NCI-H128 (cell line): Measurements from ENCODE around the gene EID3.

Experiments
- DNase-seq: peaks from one replicate; lab custom pipeline; 2025; ENCODE audit not compliant: unreplicated experiment; lab: John Stamatoyannopoulos, UW

EID3 gene

DNA sequence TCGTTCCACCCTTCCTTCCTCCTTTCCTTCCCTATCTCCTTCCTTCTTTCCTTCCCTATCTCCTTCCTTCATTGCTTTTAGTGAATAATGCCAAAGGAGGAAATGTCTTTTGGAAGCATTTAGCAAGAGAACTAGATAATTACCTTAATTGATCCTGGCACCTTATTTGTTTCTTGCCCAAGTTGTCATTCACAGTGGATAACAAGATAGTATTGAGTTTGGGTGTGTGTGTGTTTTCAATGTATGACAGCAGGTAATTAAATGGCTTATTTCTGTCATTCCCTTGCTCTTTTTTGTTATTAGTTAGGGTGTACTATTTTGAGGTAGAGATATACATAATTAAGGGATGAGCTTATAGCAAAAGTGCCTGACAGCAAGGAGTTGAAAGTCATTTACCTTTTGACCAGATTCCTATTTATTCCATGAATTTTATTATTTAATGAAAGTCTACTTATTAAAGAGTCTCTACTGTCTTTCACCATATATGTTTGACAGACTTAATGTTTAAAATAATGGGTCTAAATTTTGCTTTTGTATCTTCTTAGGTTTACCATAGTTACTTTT is 30.2 kb downstream of the EID3 start:
- no peak for DNase-seq

DNA sequence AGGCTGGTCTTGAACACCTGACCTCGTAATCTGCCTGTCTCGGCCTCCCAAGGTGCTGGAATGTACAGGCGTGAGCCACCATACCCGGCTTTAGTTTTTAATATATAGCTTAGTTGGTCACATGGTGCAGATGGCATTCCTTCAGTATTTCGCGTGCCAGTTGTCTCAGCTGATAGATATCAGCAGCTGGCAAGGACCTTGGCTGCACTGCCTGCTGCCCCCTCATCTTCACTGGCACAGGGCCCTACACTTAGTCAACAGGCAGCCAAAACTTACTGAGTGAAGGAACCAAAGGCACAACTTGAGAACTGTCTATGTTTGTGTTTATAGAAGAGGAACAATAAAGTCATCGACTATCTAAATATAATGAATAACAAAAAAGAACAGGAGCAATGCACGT is 31.0 kb downstream of the EID3 start:
- DNase-seq = no peak

DNA sequence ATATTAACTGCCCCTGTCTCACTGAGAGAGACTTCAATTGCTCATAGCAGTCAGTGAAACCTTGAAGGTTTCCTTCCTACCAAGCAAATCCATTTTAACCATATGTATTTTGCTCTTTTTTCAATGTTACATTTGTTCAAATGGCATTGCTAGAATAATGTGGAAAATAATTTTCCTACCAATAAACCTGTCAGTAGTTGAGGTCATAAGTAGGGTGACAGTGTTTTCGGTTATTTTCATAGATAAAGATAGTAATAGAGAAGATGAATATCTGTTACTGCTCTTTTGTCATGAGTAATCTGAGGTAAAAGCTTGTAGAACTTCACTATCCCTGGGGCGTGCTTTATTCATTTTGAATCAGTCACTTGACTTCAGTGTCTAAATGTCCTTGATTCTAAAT is 32.6 kb downstream of the EID3 start:
- no peak for DNase-seq

DNA sequence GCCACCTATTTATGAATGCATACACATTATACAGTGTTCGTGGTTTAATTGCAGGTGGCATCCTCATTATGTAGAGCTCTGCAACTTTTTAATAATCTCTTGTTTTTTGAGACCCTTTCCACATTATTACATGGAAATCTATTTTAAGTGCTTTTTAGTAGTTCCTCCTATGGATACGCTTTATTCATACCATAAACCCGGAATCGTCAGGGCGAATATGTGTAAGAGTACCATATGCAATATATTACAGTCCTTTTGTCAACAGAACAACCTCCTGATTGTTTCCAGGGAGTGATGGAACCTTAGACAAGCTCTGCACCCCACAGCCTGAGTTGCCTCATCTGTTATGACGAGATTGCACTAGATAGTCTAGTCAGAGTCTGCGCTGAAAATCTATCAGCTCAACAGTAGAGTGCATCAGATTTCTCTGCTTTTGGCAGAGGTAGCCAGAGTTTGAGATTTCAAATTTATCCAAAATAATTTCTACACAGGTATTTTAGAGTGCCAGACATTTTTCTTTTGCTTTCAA is 33.6 kb downstream of the EID3 start:
- DNase-seq = no peak

DNA sequence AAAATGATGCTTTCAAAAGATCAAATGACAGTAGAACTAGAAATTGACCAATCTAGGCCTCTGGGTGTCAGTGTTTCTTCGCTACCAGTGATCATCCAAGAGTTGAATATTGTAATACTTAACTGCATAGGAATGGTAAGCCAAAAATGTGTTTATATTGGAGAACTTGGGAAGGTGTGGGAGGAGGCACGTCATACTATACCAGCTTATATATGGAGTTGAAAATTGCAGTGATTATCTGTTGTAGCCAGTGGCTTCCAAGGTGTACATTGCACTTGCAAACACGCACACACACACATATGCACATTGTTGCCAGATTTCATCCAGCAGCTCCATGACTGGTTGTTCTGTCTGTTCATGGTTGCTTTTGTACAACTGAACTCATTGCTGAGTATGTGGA is 36.1 kb downstream of the EID3 start:
- DNase-seq = no peak

DNA sequence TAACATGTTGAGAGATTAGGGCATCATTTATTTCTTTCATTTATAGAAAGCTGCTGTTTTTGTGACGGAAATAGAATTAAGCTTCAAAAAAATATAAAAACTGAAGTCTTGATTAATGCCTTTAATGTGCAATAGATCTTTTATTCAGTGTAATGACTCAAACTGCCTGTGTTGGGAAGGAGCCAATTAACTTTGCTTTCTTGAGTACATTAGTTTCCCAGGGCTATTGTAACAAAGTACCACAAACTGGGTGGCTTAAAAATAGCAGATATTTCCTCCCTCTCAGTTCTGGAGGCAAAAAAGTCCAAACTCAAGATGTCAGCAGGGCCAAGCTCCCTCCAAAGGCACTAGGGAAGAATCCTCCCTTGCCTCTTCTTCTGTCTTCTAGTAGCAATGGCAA is 36.6 kb downstream of the EID3 start:
- DNase-seq = no peak

DNA sequence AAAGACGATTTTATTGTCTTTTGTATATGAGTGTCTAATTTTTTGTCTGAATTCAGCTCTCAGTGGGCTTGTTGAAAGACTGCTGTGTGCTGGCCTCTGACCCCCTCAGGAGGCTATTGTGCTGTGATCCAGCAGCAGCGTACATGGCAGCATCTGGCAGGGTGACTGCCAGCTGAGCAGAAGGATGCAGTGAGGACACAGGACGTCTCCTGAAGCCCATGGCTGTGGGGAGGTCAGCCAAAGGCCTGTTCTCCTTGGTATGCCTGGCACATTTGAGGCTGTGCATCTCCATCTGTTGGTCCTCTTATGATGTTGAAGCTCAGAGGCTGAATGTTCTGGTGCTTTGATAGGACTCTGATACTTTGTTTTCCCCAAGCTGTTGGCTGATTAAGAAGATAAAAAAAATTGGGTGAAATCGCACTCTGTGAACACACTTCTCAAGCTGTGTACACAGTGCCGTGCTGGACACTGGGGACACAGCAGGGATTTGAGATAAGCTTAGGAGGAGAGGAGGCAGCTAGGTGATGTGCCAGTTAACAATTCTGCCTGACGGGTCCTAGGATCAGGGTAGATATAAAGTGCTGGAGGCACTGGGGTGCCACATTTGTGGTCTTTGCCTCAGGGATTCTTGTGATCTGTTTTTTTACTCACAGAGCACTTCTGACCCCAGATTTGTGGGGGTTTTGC is 37.5 kb downstream of the EID3 start:
- no peak for DNase-seq

DNA sequence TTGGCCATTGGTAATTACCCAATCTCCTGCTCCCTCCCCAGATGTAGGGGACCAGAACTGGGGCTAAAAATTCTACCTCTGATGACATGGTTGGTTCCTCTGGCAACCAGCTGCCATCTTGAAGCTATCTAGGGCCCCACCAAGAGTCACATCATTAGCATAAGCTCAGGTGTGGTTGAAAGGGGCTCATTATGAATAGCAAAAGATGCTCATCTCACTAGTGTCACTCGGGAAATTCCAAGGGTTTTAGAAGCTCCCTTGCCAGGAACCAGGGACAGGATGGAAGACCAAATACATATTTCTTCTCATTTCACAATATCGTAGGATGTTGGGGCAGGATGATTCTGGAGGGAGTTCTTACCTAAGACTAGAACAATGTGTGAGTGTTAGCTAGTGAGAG is 38.6 kb downstream of the EID3 start:
- no peak for DNase-seq

DNA sequence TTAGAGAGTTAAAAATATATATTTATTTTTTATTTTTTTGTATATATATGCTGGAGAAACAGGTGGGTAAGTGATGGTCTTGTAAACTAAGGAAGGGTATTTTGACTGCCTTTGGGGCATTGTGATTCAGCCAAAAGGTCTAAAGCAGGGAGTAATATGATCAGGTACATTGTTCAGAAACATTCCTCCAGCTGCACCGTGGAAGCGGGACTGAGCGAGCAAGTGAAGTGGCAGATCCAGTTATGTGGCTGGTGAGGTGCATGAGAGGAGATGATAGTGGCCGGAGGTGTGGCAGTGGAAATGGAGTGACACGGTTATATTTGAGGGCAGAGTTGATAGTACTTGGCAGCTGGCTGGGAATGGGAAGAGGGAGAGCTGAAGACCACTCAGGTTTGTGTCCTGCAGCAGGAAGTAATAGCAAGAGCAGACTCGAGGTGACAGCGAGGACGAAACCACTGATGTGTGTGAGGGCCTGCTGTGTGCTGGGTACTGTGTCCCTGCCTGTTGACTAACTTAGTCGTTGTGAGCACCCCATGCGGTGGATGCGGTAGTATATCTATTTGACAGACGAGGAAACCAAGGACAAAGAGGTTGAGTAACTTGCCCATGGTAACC is 39.2 kb downstream of the EID3 start:
- no peak for DNase-seq

DNA sequence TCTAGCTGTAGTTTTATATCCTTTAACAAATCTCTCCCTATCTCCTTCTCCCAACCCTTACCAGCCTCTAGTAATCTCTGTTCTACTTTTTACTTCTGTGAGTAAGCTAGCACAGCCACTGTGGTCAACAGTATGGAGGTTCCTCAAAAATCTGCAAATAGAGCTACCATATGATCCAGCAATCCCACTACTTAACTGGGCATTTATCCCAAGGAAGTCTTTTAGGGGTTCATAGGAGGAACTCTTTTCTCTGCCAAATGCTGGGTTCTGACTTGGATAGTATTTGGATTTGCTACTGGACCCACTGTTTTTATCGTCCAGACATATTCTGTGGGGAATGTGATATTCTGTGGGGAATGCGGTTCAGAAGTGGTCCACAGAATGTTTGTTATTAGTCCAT is 41.1 kb downstream of the EID3 start:
- no peak for DNase-seq

DNA sequence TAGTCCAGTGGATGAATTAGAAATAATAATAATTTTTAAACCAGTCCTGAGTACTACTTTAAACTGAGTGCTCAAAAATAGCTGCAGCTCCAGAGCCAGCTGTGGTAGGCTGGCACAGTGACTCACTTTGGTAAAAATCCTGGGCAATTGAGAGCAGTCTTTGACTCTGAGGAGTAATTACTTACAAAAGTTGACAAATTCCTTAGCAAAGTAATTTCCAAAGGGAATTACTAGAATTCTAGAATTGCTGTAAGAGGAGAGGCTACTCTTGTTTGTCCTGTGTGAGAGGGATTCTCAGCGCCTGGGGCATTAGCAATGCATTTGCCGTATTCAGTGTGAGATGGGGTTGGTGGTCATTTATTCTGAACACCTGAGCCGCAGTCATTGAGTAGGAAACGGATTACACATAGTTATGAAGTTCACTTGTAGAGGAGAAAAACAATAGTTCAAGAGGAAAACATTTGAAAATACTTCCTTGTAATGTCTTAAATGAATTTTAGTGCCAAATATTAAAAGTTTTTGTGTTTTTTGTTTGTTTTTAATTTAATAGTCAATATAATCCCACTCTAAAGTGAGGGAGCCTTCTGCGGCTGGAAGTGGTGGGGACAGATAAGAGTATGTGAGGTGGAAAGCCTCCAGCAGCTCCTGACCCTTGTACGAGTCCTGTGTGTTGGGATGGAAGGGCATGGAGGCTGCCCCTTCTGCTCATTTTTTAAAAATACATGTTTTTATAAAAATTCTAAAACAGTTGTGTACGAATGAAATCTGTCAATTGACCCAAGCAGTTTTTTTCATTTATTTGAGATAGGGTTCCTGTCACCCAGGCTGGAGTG is 41.9 kb downstream of the EID3 start:
- no peak for DNase-seq

DNA sequence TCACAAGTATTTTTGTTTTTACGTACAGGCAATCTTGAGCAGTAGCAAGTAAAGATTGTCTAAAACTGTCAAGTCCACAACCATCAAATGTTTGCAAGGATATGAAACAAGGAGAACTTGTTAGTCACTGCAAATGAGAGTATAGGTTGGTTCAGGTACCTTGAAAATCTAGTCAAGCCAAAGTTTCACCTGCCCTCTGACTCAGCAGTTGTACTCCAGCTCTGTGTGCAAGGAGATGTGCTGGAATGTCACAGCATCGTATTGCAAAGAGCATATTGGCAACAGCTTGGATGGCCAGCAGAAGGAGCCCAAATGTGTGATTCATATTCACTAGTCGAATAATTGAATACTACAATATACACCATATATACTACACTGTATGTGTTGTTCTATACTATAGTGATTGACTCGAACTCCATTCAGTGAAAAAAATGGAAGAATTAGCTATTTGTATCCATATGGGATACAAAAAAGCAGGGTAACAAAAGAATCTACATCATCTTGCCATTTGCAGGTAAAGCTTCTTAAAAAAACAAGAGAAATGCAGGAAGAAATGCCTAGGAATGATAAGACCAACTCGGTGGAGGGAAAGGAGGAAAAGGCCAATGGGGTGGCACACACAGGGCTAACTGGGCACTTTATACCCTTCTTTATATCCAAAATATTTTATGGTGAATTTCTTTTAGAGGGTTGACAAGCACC is 44.0 kb downstream of the EID3 start:
- no peak for DNase-seq

DNA sequence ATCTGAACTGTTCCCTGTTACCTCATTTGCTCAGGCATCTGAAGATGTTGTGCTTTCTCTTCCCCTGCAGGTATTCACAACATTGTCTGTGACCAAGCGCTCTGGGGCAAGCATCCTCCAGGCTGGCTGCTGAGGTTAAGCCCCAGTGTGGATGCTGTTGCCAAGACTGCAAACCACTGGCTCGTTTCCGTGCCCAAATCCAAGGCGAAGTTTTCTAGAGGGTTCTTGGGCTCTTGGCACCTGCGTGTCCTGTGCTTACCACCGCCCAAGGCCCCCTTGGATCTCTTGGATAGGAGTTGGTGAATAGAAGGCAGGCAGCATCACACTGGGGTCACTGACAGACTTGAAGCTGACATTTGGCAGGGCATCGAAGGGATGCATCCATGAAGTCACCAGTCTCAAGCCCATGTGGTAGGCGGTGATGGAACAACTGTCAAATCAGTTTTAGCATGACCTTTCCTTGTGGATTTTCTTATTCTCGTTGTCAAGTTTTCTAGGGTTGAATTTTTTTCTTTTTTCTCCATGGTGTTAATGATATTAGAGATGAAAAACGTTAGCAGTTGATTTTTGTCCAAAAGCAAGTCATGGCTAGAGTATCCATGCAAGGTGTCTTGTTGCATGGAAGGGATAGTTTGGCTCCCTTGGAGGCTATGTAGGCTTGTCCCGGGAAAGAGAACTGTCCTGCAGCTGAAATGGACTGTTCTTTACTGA is 44.9 kb downstream of the EID3 start:
- DNase-seq = no peak

DNA sequence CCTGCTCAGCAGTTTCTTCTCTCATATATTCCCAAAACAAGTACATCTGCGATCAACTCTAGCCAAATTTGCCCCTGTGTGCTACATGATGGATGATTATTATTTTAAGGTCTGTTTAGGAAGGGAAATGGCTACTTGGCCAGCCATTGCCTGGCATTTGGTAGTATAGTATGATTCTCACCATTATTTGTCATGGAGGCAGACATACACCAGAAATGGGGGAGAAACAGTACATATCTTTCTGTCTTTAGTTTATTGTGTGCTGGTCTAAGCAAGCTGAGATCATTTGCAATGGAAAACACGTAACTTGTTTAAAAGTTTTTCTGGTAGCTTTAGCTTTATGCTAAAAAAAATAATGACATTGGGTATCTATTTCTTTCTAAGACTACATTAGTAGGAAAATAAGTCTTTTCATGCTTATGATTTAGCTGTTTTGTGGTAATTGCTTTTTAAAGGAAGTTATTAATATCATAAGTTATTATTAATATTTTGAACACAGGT is 45.5 kb downstream of the EID3 start:
- DNase-seq = no peak

DNA sequence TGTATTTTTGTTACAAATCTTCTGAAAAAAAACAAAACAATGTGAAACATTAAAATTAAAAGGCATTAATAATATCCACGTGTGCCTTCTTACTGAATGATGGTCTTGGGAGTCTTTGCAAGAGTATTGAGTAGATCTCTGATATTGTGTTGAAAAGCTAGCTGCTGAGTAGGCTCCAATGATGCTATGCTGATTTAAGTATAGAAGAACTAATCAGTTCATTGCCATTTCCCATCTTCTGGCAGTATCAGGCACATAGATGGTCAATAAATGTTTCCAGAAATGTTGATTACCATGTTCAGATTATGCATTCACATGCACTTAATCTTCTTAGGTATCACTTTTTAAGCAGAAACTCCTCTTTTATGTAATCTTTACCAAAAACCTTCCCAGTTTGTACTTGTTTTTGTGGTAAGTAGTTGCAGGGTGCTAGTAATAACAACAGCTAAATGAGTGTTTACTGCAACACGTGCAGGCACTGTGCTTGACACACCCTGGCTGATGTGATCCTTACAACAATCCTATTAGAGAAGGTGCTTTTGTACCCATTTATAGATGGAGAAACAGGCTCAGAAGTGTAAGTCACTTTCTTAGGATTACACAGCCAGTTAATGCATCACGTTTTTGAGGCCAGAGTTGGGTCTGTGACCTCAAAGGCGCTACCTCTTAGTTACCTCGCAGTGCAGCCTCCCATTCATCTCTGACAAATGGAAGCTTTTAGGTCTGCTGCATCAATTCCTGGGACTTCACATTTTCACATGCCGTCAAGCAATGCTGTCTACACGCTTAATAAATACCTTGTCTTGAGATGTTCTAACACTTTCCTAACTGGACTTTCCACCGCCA is 46.9 kb downstream of the EID3 start:
- DNase-seq = no peak

DNA sequence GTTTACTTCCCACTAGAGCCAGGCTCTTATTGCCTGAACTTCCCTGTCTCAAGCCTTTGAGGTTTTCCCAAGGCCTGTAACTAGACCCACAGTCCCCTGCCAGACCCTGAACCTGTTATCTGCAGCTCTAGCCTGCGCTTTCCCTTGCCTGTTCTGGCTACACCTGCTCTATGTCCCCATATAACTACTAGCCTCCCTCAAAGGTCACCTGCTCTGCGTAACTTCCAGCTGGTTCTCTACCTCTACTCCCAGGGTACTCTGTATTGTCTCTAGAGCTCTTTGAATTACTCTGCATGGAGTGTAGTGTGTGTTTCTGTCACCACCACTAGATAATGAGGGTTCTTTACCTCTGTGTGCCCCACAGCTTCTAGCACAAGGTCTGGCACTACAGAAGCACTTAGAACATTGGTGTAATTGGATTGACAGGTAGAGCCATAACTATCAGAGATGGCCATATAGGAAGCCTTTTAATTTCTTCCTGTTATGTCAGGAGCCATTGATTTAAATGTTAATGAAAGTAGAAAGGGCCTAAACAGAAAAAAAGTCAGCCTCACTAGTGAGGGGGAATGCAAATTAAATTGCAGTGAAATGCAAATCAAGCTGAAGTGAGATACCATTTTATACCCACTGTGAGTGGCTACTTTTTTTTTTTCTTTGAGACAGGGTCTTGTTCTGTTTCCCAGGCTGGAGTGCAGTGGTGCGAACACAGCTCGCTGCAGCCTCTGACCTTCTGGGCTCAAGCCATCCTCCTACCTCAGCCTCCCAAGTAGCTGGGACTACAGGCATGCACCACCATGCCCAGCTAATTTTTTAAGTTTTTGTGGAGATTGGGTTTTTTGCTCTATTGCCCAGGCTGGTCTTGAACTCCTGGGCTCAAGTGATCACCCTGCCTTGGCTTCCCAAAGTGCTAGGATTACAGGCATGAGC is 47.8 kb downstream of the EID3 start:
- DNase-seq = no peak

DNA sequence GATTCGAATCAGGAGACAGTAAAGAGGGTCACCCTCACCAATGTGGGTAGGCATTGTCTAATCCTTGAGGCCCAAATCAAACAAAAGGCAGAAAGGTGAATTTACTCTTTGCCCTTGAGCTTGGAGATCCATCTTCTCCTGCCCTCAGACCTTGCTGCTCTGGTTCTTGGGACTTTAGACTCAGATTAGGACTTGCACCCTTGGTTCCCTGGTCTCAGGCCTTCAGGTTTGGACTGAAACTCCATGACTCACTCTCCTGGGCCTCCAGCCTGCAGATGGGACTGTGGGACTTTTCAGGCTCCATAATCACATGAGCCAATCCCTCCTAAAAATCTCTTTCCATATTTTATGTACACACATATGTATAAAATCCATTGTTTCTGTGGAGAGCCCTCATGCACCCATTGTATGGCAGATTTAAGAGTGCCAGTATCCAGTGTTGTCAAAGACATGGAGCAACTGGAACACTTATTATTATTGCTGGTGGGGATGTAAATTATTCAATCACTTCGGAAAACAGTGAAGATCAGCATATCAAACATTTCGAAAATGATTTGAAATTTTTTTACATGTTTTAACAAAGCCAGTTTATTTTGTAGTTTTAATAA is 48.7 kb downstream of the EID3 start:
- no peak for DNase-seq
